Measurements from ENCODE around the gene RANGAP1.

DNA sequence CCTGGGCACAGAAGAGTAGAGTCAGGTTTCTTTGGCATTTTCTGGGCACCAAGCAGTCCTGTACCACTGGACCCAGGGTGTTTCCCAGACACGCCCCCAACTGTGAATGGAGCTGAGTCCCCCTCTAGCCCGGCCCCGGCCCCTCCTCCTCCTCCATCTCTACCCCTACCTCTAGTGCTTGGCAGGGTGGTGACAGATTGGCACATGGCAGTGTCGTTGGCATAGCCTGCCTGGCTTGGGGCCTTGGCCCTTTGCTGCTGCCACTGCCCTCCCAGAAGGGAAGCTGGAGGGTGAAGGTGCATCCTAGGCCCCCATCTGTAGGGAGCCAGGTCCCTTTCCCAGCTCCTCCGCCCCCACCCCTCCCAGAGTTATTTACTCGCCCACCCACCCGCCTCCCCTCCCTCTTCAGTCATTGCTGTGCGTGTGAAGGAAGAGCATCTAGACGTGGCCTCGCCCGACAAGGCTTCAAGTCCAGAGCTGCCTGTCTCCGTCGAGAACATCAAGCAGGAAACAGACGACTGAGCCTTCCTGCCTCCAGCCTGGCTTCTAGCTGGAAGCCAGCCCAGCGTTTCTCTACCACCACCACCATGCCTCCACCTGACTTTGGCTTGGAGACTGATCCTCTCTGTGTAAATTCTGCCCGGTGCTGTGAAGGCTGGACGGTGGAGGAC lies 56.1 kb downstream of the RANGAP1 start:
- TF ChIP-seq, protein P1, sequence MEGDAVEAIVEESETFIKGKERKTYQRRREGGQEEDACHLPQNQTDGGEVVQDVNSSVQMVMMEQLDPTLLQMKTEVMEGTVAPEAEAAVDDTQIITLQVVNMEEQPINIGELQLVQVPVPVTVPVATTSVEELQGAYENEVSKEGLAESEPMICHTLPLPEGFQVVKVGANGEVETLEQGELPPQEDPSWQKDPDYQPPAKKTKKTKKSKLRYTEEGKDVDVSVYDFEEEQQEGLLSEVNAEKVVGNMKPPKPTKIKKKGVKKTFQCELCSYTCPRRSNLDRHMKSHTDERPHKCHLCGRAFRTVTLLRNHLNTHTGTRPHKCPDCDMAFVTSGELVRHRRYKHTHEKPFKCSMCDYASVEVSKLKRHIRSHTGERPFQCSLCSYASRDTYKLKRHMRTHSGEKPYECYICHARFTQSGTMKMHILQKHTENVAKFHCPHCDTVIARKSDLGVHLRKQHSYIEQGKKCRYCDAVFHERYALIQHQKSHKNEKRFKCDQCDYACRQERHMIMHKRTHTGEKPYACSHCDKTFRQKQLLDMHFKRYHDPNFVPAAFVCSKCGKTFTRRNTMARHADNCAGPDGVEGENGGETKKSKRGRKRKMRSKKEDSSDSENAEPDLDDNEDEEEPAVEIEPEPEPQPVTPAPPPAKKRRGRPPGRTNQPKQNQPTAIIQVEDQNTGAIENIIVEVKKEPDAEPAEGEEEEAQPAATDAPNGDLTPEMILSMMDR (IDR thresholded peaks at IDR 0.05), result no peak
- no peak for TF ChIP-seq POLR2AphosphoS5 (IDR thresholded peaks at IDR 0.05)
- TF ChIP-seq POLR2A (IDR thresholded peaks at IDR 0.05), result no peak
- no peak for TF ChIP-seq EP300 (IDR thresholded peaks at IDR 0.05; ENCODE audit: low read depth)

Data from transverse colon (tissue), 4 donors.